GM19463 (cell line): ENCODE measurements around the gene PRKCQ.
A peak's percentile ranks its signal among the peaks of the same experiment; 100 is the strongest.

Experiments
- ATAC-seq: cut with Tn5 transposase; IDR thresholded peaks from one replicate; pipeline ENCODE4 v1.9.1; 2021; ENCODE audit warnings: mild to moderate bottlenecking, moderate library complexity; ENCODE audit not compliant: unreplicated experiment

PRKCQ gene

GRCh38 chr10:6410830-6411229 is 169.2 kb downstream of the PRKCQ start:
- no peak for ATAC-seq

GRCh38 chr10:6409971-6410643 is 170.0 kb downstream of the PRKCQ start:
- no peak for ATAC-seq

GRCh38 chr10:6408799-6409198 is 171.3 kb downstream of the PRKCQ start:
- no peak for ATAC-seq

DNA sequence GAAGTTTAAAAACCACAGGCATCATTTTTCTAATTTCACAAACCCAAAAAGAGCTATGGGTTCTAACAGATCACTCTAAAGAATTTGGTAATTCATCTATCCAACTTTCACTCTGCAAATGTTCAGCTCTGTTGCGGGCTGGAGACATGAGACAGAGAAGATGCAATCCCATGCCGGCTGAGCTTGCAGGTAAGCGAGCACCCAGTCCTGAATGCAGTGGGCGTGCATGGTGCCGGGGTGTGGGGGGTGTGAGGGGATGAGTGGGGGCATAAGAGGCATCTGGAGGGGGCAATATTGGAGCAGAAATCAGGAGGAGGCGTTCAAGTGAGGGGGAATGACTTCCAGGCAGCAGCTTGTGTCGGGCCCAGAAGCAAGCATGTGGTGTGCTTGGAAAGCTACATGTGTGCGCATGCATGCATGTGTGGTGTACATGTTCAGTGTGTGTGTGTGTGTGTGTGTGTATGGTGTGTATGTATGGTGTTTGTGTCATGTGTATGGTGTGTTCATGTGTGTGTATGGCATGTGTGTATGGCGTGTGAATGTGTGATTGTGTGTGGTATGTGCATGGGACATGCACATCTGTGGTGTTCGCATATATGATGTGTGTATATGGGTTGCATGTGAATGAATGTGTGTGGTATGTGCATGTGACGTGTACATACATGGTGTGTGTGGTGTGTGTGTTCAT is 172.9 kb downstream of the PRKCQ start:
- ATAC-seq = no peak

- ATAC-seq = no peak
Observed at GRCh38 chr10:6406220-6407033, 173.6 kb downstream of the PRKCQ start.

GRCh38 chr10:6405713-6406112 is 174.4 kb downstream of the PRKCQ start:
- no peak for ATAC-seq

- ATAC-seq = no peak
Observed at GRCh38 chr10:6404127-6405072, 175.7 kb downstream of the PRKCQ start.

GRCh38 chr10:6402960-6403359 is 177.1 kb downstream of the PRKCQ start:
- ATAC-seq = no peak

DNA sequence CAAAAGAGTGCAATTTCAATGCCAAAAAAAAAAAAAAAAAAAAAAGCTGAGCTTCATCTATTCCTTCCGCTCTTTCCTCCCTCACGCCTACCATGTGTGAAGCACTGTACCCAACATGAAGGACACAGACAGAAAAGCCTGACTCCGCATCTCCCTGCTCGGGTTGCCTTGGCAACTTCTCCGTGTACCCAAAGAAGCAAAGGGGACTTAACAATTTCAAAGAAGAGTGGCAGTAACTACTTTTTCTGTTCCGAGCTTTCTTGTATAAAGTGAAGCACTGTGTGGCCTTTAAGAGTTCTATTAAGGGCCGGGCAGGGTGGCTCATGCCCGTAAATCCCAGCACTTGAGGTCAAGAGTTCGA is 177.7 kb downstream of the PRKCQ start:
- no peak for ATAC-seq

GRCh38 chr10:6401558-6402348 is 178.3 kb downstream of the PRKCQ start:
- ATAC-seq = peak; percentile 76

DNA sequence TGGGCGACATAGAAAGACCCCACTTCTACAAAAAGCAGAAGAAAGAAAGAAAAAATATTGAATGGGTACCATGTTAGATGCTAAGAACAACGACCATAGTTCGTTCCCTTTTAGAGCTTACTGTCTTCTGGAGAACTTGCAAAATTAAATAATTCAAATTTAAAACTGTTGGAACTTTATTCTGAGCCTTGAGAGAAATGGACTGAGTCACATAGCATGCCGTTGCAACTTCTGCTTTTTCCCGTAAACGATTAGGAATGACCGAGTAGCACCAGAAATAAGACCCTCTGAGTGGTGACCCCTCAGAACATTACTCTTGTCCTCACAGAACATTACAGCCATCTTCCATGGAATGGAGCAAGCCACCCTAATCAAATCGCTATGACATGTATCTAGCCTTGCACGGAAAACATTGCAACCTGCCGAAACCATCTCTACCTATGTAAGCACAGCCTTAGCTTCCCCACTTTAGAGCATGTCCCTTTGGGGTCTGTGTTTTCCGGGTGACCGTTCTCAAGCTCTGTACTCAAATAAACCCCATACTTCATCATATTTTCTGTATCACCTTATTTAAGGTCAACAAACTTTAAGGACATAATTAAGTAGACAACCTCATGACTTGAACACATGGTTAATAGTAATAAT is 179.1 kb downstream of the PRKCQ start:
- ATAC-seq = no peak

DNA sequence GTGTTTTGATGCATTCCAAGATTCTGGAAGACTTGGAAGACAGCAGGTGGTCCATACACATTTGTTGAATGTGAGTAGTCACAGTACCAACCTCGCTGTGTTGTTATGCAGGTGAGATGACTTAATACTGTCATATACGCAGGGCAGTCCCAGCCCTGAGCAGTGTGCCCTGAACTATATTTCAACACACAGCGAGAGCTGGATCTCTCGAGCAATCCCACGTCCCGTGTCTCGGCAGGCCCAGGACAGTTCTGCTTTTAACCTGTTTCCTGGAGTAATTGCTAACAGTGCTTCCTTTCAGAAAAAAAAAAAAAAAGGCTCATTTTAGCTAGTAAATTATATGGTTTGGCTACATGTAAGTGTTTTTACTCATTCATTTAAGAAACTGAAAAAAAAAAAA is 179.7 kb downstream of the PRKCQ start:
- ATAC-seq = no peak

DNA sequence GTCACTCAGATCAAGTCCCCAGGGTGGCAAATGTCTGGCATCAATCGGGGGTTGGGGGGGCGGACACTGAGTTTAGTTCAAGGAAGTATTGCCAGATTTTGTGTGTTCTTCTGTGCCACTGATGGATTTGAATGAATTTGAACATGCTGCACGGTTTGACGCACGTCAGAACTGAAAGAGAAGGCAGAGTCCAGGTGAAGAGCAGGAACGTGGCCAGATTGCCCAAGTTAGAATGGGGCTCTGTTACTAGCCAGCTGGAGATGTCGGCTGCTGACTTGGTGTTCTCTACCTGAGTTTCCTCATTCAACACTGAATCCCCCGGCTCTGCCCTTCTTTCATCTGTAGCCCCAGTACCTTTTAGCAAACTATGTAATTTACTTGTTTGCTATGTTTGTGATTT is 180.2 kb downstream of the PRKCQ start:
- ATAC-seq = no peak

GRCh38 chr10:6399231-6399741 is 180.8 kb downstream of the PRKCQ start:
- ATAC-seq = no peak

GRCh38 chr10:6398399-6398798 is 181.7 kb downstream of the PRKCQ start:
- no peak for ATAC-seq

DNA sequence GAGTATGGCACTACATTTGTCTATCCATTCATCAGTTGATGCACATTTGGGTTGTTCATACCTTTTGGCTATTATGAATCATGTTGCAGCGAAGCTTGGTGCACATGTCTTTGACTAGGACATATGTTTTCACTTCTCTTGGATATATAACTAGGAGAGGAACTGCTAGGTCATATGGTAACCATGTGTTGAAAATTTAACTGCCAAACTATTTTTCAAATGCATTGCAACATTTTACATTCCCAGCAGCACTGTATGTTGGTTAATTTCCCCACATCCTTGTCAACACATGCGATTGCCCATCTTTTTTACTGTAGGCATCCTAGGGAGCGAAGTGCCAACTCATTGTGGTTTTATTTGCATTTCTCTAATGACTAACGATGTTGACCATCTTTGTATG is 183.4 kb downstream of the PRKCQ start:
- ATAC-seq = no peak

- no peak for ATAC-seq
Observed at GRCh38 chr10:6396226-6396625, 183.8 kb downstream of the PRKCQ start.

GRCh38 chr10:6395606-6396005 is 184.5 kb downstream of the PRKCQ start:
- no peak for ATAC-seq

- ATAC-seq = no peak
Observed at GRCh38 chr10:6394084-6394483, 186.0 kb downstream of the PRKCQ start.
